ENCODE results near the gene PPP2R2D.
A peak's percentile ranks its signal among the peaks of the same experiment; 100 is the strongest.

Gene PPP2R2D

DNA sequence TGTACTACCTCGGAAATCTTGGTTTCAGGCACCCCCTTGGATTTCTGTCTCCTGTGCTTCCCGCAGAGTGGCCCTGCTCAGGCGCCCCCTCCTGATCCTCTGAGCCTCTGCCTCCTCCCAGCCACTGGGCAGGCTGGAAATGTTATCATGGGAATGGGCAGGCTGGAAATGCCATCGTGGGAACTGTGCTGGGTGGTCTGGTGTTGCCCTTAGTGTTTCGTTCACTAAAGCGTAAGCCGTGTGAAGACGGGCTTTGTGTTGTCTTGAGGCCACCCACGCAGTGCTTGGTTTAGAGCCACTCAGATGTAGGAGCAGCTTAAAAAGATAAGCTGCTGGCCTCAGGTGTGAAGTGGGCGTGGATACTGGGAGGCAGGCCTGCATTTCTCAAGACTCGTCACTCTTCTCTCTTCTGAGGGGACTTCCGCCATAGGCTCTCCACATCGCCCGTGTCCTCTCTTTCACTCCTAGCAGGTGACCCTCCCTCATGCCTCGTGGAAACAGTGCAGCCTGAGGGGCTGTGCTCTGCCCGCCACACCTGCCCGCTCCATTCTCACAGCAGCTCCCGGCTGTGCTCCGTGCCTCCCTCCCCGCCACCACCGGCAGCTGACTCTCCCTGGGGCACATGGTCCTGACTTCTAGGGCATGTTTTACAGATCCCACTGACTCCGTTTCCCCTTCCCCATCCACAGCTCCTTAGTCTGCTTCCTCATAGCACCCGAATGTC is 28.5 kb downstream of the PPP2R2D start:
- peak overlapping the region; percentile 65 for H3K27ac ChIP-seq
- TF ChIP-seq, protein P1, sequence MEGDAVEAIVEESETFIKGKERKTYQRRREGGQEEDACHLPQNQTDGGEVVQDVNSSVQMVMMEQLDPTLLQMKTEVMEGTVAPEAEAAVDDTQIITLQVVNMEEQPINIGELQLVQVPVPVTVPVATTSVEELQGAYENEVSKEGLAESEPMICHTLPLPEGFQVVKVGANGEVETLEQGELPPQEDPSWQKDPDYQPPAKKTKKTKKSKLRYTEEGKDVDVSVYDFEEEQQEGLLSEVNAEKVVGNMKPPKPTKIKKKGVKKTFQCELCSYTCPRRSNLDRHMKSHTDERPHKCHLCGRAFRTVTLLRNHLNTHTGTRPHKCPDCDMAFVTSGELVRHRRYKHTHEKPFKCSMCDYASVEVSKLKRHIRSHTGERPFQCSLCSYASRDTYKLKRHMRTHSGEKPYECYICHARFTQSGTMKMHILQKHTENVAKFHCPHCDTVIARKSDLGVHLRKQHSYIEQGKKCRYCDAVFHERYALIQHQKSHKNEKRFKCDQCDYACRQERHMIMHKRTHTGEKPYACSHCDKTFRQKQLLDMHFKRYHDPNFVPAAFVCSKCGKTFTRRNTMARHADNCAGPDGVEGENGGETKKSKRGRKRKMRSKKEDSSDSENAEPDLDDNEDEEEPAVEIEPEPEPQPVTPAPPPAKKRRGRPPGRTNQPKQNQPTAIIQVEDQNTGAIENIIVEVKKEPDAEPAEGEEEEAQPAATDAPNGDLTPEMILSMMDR (conservative IDR thresholded peaks at IDR 0.05): no peak
- no peak for TF ChIP-seq ZFX (IDR thresholded peaks at IDR 0.05)

DNA sequence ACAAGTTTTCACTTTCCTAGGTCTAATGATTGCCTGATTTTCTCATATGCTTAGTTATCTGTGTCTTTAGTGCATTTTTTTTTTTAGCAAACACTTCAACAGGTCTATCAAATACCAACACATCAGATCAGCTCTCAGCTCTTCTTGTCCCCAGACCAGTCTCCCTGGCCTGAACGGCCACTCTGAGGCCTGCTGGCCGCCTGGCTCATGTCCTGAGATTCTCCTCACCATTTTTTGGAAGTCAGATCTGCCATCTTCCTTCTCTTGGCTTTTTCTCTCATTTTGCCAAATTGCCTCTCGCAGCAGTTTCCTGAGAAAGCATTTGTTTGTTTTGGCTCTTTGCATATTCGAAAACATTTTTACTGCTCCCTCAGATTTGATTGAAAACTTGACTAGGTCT is 29.3 kb downstream of the PPP2R2D start:
- peak overlapping the region; percentile 65 for H3K27ac ChIP-seq
- no peak for TF ChIP-seq ZFX (IDR thresholded peaks at IDR 0.05)
- TF ChIP-seq, protein P1 (conservative IDR thresholded peaks at IDR 0.05): no peak

DNA sequence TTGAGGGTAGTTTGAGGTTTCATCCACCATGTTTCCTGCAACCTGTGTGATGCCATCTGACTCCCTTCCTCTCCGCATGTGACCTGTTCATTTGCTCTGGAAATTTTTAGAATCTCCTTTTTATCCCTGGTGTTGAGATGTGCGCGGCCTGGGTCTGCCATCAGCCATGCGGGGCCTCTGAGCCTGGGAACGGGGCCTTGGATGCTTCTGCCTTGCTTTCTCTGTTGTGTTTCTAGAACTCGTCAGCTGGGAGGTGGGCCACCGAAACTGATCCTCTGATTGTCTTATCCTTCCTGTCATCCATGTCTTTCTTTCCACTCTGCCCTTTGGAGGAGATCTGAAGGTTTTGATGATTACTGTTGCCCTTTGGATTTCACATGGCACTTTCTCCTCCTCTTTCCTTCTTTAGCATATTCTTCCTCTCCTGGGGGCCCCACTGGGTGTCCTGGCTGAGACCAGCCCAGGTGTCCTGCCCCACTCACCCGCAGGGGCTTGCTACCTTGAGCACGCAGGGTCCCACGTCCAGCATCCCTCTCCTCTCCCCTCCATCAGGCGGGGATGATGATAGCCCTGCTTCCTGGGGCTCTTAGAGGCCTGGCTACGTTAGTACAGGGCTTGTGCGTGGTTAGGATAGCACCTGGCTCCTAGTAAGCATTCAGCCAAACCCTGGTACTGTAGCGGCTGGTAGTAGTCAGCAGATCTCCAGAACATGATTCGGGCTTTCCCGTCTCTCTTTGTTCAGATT is 29.9 kb downstream of the PPP2R2D start:
- peak overlapping the region; percentile 65 for H3K27ac ChIP-seq
- TF ChIP-seq ZFX (IDR thresholded peaks at IDR 0.05): no peak
- TF ChIP-seq, protein P1 (conservative IDR thresholded peaks at IDR 0.05): no peak

DNA sequence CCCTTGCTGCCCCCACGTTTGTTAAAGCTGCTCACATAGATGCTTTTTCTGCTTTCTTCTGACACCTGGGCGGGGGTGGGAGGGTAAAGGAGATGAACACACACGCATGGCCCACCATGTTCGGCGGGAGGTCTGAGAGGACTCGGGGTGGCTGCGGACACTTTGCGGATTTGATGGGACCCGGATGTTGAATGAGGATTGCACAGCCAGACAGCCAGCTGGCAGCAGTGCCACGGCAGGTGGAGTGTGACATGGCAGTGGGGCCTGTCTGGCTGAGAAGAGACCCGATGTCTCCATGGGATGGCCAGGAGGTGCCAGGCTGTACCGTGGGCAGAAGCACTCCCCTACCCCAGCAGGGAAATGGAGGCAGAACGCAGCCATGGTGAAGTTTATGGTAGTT is 31.2 kb downstream of the PPP2R2D start:
- TF ChIP-seq, protein P1 (conservative IDR thresholded peaks at IDR 0.05): no peak
- TF ChIP-seq ZFX (IDR thresholded peaks at IDR 0.05): no peak
- H3K27ac ChIP-seq: no peak overlapping the region

DNA sequence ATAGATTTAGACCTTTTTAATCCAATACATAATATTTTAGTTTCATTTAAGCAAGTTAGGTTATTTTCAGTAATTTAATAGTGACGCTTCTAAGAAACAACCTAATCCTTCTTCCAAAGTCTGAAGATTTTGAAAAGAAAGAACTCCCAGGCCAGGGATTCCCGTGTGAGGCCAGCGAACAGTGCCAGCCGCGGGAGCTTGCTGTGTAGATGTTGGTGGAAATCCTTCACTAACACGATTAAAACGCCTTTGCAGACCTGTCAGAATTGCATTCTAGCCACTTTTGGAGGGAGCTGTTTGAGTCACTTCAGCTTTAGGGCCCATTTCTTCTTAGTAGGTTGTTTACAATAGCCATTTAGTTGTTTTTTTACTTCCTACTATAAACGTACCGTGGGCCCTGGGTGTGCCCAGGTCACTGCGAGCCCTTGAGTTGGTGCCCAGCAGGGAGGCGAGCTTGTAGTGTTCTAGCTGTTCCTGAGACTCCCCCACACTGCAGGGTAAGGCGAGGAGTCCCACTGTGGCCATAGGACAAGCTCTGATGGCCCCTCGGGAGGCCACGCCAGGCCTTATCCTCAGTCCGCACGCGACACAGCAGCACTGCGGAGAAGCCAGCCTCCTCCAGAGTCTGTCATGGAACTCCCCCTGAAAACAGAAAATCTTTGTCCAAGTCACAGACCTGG is 32.3 kb downstream of the PPP2R2D start:
- H3K27ac ChIP-seq: no peak overlapping the region; the same call in 1 of the 2 replicates
- TF ChIP-seq ZFX (IDR thresholded peaks at IDR 0.05): no peak
- TF ChIP-seq, protein P1 (conservative IDR thresholded peaks at IDR 0.05): no peak

DNA sequence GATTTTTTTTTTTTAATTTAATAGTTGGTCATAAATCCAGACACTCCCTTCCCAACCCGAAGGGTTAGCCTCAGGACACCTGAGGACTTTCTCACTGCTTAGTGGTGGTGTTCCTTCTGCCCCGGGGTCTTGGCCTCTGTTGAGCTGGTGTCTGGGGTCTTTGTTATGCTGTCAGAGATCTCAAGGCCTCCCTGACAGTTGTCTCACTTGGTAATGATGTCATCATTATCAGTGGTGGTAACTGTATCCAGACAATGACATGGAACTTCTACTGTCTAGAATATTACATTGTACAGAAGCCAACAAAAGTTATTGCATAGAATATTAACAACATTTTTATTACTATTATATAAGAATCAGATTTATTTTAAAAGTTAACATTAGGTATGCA is 32.9 kb downstream of the PPP2R2D start:
- H3K27ac ChIP-seq: no peak overlapping the region; the same call in 1 of the 2 replicates
- no peak for TF ChIP-seq ZFX (IDR thresholded peaks at IDR 0.05)
- TF ChIP-seq, protein P1 (conservative IDR thresholded peaks at IDR 0.05): no peak

DNA sequence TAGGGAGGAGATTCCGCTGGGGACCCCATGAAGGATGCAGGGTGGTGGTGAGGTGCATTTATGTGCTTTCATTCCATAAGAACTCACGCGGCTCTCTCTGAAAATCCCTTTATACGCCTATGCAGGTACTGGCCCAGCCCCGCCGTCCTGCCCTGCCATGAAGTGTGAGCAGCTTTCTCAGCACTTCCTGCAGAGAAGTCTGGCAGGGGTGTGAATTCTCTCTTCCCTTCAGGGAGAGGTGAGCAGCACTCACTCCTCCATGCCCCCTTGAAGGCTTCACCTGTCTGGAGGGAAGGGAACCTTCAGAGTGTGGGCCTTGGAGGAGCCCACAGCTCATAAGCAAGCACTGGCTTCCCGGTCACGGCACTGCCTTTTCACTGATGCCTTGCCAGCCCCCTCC is 34.0 kb downstream of the PPP2R2D start:
- H3K27ac ChIP-seq: no peak overlapping the region

More for the DNA sequence above, 34.0 kb downstream of the PPP2R2D start:
- TF ChIP-seq, protein P1 (conservative IDR thresholded peaks at IDR 0.05): no peak
- TF ChIP-seq ZFX (IDR thresholded peaks at IDR 0.05): no peak

All from C4-2B (cell line).